Measurements from ENCODE around the gene KIF1A. TPM values are rescaled to one million over a fixed set of nuclear protein-coding genes. Genes with fewer than 3 reads are reported as not detected.
"Not testable (repeated sequence)": the region's sequence is repeated elsewhere in the genome, so short reads cannot be mapped to it uniquely, and the experiment has no call there.

Gene KIF1A
- total RNA-seq, 4 donors from 2014 or later, result 1.2 to 6.9 (median 4.1) TPM

DNA sequence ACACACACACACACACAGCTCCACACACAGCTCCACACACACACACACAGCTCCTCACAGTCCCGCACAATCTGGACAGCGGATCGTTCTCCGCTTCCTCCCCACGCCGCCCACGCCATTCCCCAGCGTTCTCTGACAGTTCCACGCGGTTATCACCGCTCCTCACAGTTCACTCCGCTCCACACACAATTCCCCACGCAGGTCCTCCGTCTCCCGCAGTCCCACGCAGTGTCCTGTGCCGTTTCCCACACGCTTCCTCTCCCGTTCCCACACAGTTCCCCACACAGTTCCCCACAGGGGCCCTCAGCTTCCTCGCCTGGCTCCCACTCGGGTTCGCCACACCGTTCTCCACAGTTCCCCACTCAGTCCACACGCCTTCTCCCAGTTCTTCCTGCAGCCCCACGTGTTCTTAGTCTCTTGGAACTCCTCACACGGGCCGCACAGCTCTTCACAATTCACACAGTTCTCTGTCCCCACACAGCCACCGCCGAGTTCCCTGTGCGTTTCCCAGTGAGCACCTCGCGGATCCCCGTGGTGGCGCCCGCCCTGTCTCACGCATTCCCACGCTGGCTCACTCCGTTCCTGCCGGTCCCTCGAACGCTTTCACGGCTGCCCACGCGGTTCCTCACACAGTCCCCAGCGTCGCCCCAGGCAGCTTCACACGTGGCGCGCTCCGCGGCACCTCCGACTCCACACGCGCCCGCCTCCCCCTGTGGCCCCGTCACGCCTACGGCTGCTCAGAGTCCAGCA lies 38.4 kb downstream of the KIF1A start:
- WGBS, 2 donors, result 90% methylated on average over 58 of the region's 58 CpGs
- DNase-seq, result no peak
- H3K4me3 ChIP-seq (replicated peaks in 1 of 3), result no peak overlapping the region
- H3K4me1 ChIP-seq, result no peaks in the 10 kb centered on the region
- no peaks in the 10 kb centered on the region for H3K9me3 ChIP-seq
- intact Hi-C loops (cut with DNase I), result no loop called here
- no peaks in the 10 kb centered on the region for H3K27me3 ChIP-seq
- no peaks in the 10 kb centered on the region for H3K36me3 ChIP-seq
- no peak for TF ChIP-seq POLR2A (IDR thresholded peaks at IDR 0.05)
- TF ChIP-seq, protein P1, sequence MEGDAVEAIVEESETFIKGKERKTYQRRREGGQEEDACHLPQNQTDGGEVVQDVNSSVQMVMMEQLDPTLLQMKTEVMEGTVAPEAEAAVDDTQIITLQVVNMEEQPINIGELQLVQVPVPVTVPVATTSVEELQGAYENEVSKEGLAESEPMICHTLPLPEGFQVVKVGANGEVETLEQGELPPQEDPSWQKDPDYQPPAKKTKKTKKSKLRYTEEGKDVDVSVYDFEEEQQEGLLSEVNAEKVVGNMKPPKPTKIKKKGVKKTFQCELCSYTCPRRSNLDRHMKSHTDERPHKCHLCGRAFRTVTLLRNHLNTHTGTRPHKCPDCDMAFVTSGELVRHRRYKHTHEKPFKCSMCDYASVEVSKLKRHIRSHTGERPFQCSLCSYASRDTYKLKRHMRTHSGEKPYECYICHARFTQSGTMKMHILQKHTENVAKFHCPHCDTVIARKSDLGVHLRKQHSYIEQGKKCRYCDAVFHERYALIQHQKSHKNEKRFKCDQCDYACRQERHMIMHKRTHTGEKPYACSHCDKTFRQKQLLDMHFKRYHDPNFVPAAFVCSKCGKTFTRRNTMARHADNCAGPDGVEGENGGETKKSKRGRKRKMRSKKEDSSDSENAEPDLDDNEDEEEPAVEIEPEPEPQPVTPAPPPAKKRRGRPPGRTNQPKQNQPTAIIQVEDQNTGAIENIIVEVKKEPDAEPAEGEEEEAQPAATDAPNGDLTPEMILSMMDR (IDR thresholded peaks at IDR 0.05), result no peak
- H3K27ac ChIP-seq, result no peak overlapping the region

GRCh38 chr2:240780023-240780700 lies 39.9 kb downstream of the KIF1A start:
- 72 to 79% methylated on average over 39 of the region's 39 CpGs for WGBS, 2 donors
- no peak overlapping the region for H3K27ac ChIP-seq
- no peaks in the 10 kb centered on the region for H3K27me3 ChIP-seq
- intact Hi-C loops (cut with DNase I), result no loop called here
- peaks cover 5 to 9% of the 10 kb centered on the region in 2 donors for H3K4me1 ChIP-seq
- DNase-seq, result no peak
- no peak for TF ChIP-seq POLR2A (IDR thresholded peaks at IDR 0.05)
- TF ChIP-seq, protein P1 (IDR thresholded peaks at IDR 0.05), result no peak
- H3K36me3 ChIP-seq, result no peaks in the 10 kb centered on the region
- no peak overlapping the region for H3K4me3 ChIP-seq (replicated peaks in 1 of 3)
- H3K9me3 ChIP-seq, result no peaks in the 10 kb centered on the region

DNA sequence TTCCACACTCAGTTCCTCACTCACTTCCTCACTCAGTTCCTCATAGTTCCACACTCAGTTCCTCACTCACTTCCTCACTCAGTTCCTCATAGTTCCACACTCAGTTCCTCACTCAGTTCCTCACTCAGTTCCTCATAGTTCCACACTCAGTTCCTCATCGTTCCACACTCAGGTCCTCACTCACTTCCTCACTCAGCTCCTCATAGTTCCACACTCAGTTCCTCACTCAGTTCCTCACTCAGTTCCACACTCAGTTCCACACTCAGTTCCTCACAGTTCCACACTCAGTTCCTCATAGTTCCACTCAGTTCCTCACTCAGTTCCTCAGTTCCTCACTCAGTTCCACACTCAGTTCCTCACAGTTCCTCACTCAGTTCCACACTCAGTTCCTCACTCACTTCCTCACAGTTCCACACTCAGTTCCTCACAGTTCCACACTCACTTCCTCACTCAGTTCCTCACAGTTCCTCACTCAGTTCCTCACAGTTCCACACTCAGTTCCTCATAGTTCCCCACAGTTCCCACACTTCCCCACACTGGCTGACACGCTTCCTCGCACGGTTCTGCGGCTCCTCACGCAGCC lies 40.7 kb downstream of the KIF1A start:
- 85 to 90% methylated on average over 6 of the region's 6 CpGs for WGBS, 2 donors
- H3K36me3 ChIP-seq; DNase-seq; H3K27ac ChIP-seq; H3K4me3 ChIP-seq (replicated peaks in 1 of 3); H3K27me3 ChIP-seq; intact Hi-C loops (cut with DNase I); H3K4me1 ChIP-seq; H3K9me3 ChIP-seq: not testable (repeated sequence)

DNA sequence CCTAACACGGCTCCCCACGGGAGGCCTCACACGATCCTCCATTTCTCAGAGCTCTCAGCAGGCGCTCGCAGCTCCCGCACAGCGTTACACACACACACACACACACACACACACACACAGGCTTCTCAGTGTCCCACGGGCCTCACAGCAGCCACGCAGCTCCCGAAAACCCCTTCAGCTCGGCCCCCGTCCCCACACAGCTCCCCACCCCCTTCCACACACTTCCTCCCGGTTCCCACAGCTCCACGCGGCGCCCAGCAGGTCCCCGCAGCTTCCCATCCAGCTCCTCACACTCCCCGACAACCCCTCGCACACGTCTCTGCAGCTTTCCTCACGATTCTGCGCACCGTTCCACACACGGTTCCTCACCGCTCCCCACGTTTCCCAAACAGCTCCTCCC lies 41.6 kb downstream of the KIF1A start:
- H3K27me3 ChIP-seq, result no peaks in the 10 kb centered on the region
- no peak overlapping the region for H3K27ac ChIP-seq
- 83 to 85% methylated on average over 26 of the region's 26 CpGs for WGBS, 2 donors
- H3K9me3 ChIP-seq, result no peaks in the 10 kb centered on the region
- H3K4me3 ChIP-seq (replicated peaks in 1 of 3), result no peak overlapping the region
- intact Hi-C loops (cut with DNase I), result no loop called here
- no peak for DNase-seq
- peaks cover 5 to 9% of the 10 kb centered on the region in 2 donors for H3K4me1 ChIP-seq
- TF ChIP-seq, protein P1 (IDR thresholded peaks at IDR 0.05), result no peak
- TF ChIP-seq POLR2A (IDR thresholded peaks at IDR 0.05), result no peak
- H3K36me3 ChIP-seq, result no peaks in the 10 kb centered on the region

DNA sequence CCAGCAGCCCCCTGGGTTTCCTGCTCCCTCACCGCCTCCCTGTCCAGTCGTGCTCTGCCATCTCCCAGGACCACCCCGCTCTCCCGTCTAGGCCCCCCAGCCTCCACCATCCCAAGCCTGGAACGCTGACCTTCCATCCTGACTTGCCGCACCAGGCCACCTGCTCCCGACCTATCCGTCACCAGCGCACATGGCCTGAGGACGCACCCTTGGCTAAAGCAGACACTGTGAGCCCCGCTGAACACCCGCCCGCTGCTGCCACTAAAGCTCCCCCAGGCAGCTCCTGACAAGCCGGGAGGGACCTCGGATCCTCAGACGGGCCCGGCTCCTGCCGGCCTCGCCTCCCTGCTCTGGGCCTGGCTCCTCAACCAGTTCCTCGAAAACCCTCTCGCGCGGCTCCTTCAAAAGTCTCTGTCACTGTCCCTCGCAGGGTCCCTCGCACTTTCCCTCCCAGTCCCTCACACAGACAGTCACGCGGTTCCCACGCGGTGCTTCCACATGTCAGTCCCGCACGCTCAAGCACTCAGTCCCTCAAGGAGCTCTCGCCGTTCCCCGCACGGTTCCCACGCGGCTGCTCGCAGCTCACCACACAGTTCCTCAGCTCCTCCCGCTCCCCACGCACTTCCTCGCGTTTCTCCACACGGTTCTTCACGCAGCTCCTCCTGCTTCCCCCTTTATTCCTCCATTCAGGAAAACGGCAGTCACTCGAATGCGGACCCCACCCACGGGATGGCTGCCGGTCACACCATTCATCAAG lies 42.4 kb downstream of the KIF1A start:
- Histone ChIP-seq H3K9me3 (no peaks in the 10 kb centered on the region), H3K36me3 (no peaks in the 10 kb centered on the region), H3K27ac (no peak overlapping the region), H3K27me3 (no peaks in the 10 kb centered on the region), H3K4me1 (peaks cover 5 to 9% of the 10 kb centered on the region in 2 donors), H3K4me3 (replicated peaks in 1 of 3) (no peak overlapping the region)
- no peak for DNase-seq
- intact Hi-C loops (cut with DNase I), result no loop called here
- 91 to 92% methylated on average over 48 of the region's 49 CpGs for WGBS, 2 donors
- no peak for TF ChIP-seq POLR2A (IDR thresholded peaks at IDR 0.05)
- TF ChIP-seq, protein P1 (IDR thresholded peaks at IDR 0.05), result no peak
